Fibroblast of lung (primary cell): Measurements from ENCODE around the gene NHLRC2. TPM values are rescaled to one million over a fixed set of nuclear protein-coding genes. Genes with fewer than 3 reads are reported as not detected.

ENCODE experiments used
- DNase-seq, 2 donors: peaks; one replicate each; pipeline versions ENCODE4 v3.0.0 to v3.0.0-alpha.2; 2010; ENCODE audit warnings: low read depth in 2 of 2
- H2AFZ ChIP-seq: 2 replicates; pipeline ENCODE4 v1.5.1; 2012; ENCODE audit warnings: low read length, control low read depth, inconsistent platforms
- H3K27ac ChIP-seq: 2 replicates; pipeline ENCODE4 v1.5.1; 2011; ENCODE audit warnings: low read length, control low read depth; ENCODE audit not compliant: insufficient read depth
- H3K27me3 ChIP-seq: 2 replicates; pipeline ENCODE4 v1.5.1; 2011; ENCODE audit warnings: mild to moderate bottlenecking, low read length; ENCODE audit not compliant: control insufficient read depth, insufficient read depth
- H3K36me3 ChIP-seq: 2 replicates; pipeline ENCODE4 v1.5.1; 2011; ENCODE audit warnings: low read length; ENCODE audit not compliant: control insufficient read depth, insufficient read depth
- H3K4me1 ChIP-seq: 2 replicates; pipeline ENCODE4 v1.5.1; 2011; ENCODE audit warnings: low read length; ENCODE audit not compliant: control insufficient read depth, insufficient read depth; ENCODE audit errors: extremely low read depth
- H3K4me2 ChIP-seq: 2 replicates; pipeline ENCODE4 v1.5.1; 2011; ENCODE audit warnings: low read length, control low read depth; ENCODE audit not compliant: insufficient read depth; ENCODE audit errors: extremely low read depth
- H3K4me3 ChIP-seq, 4 experiments: fragments of 200-600 bp in 1 of 4; sonication (generic) in 1 of 4; replicated peaks in 1 of 4; 2 replicates each; pipeline ENCODE4 v1.5.1; 2011 to 2016; ENCODE audit warnings: low read length in 4 of 4, low read depth in 3 of 4, mild to moderate bottlenecking in 3 of 4, control low read depth in 2 of 4, inconsistent platforms in 1 of 4, mixed read lengths in 1 of 4; ENCODE audit not compliant: insufficient read depth in 1 of 4; ENCODE audit errors: control extremely low read depth in 1 of 4
- H3K79me2 ChIP-seq: 2 replicates; pipeline ENCODE4 v1.5.1; 2012; ENCODE audit warnings: mild to moderate bottlenecking, low read length, inconsistent platforms; ENCODE audit not compliant: control insufficient read depth, insufficient read depth
- H3K9ac ChIP-seq: 2 replicates; pipeline ENCODE4 v1.5.1; 2011; ENCODE audit warnings: mild to moderate bottlenecking, low read length, control low read depth; ENCODE audit not compliant: insufficient read depth
- H3K9me3 ChIP-seq: 2 replicates; pipeline ENCODE4 v1.5.1; 2012; ENCODE audit warnings: low read depth, low read length; ENCODE audit not compliant: control insufficient read depth, insufficient read depth
- H4K20me1 ChIP-seq: 2 replicates; pipeline ENCODE4 v1.5.1; 2011; ENCODE audit warnings: low read length; ENCODE audit not compliant: control insufficient read depth, insufficient read depth; ENCODE audit errors: extremely low read depth
- CTCF ChIP-seq, 2 donors: IDR thresholded peaks in 1 of 2; conservative IDR thresholded peaks in 1 of 2; 1 replicate in 1 of 2; 2 replicates in 1 of 2; pipeline ENCODE4 v1.5.1; 2011 to 2012; ENCODE audit warnings: low read length in 2 of 2, control low read depth in 1 of 2, inconsistent platforms in 1 of 2, low read depth in 1 of 2, mild to moderate bottlenecking in 1 of 2
- EZH2 ChIP-seq: IDR thresholded peaks from 2 replicates; pipeline ENCODE4 v1.5.1; 2012; ENCODE audit warnings: low read length, control low read depth, mild to moderate bottlenecking; ENCODE audit errors: missing control alignments
- polyA plus RNA-seq, 2 donors: library from polyadenylated mRNA; depleted of rRNA in 1 of 2; stranded (reverse) in 1 of 2; unstranded in 1 of 2; fragments of >200 nt; gene quantifications; 2 replicates each; pipeline ENCODE4 v1.2.1, GENCODE V29; 2011 to 2012; ENCODE audit warnings: missing spikeins in 1 of 2
- total RNA-seq: library from RNA; depleted of rRNA; stranded (reverse); fragments of >200 nt; gene quantifications from 2 replicates; pipeline ENCODE4 v1.2.1, GENCODE V29; 2014

Gene NHLRC2
- total and polyA plus RNA-seq, 2 donors (not counting 1 experiment from before 2014, with no cell fraction given) = 10.1 to 11.9 TPM

GRCh38 chr10:113880236-113880635 is 25.8 kb downstream of the NHLRC2 start:
- no peak overlapping the region for H3K27ac ChIP-seq
- no peaks in the 10 kb centered on the region for H3K36me3 ChIP-seq
- H3K27me3 ChIP-seq = no peaks in the 10 kb centered on the region
- DNase-seq = peak in 1 of 2 donors; percentile 71
- no peak overlapping the region for H2AFZ ChIP-seq
- H3K9ac ChIP-seq = no peak overlapping the region
- no peak overlapping the region for H3K4me3 ChIP-seq
- TF ChIP-seq CTCF (conservative IDR thresholded peaks at IDR 0.05 in 1 of 2, IDR thresholded peaks at IDR 0.05 in 1 of 2; ENCODE audit: low read depth in 1 of 2, low read length in 2 of 2) = no peak
- no peak for TF ChIP-seq EZH2
- no peaks in the 10 kb centered on the region for H3K79me2 ChIP-seq
- no peaks in the 10 kb centered on the region for H3K4me1 ChIP-seq
- H4K20me1 ChIP-seq = no peaks in the 10 kb centered on the region
- H3K9me3 ChIP-seq = no peaks in the 10 kb centered on the region
- no peak overlapping the region for H3K4me2 ChIP-seq

GRCh38 chr10:113882240-113882639 is 27.8 kb downstream of the NHLRC2 start:
- H3K79me2 ChIP-seq = no peaks in the 10 kb centered on the region
- no peaks in the 10 kb centered on the region for H3K4me1 ChIP-seq
- H3K27me3 ChIP-seq = no peaks in the 10 kb centered on the region
- no peak overlapping the region for H2AFZ ChIP-seq
- H4K20me1 ChIP-seq = no peaks in the 10 kb centered on the region
- DNase-seq = no peak
- H3K4me2 ChIP-seq = no peak overlapping the region
- TF ChIP-seq CTCF (conservative IDR thresholded peaks at IDR 0.05 in 1 of 2, IDR thresholded peaks at IDR 0.05 in 1 of 2; ENCODE audit: low read depth in 1 of 2, low read length in 2 of 2) = no peak
- no peaks in the 10 kb centered on the region for H3K9me3 ChIP-seq
- no peak overlapping the region for H3K9ac ChIP-seq
- no peak overlapping the region for H3K4me3 ChIP-seq
- no peak overlapping the region for H3K27ac ChIP-seq
- no peaks in the 10 kb centered on the region for H3K36me3 ChIP-seq

GRCh38 chr10:113889911-113890310 is 35.5 kb downstream of the NHLRC2 start:
- DNase-seq = no peak
- no peaks in the 10 kb centered on the region for H3K79me2 ChIP-seq

More at GRCh38 chr10:113889911-113890310, 35.5 kb downstream of the NHLRC2 start:
- H4K20me1 ChIP-seq = no peaks in the 10 kb centered on the region
- H2AFZ ChIP-seq = no peak overlapping the region
- no peaks in the 10 kb centered on the region for H3K36me3 ChIP-seq
- H3K27me3 ChIP-seq = no peaks in the 10 kb centered on the region
- H3K27ac ChIP-seq = no peak overlapping the region
- no peak overlapping the region for H3K4me3 ChIP-seq
- no peak overlapping the region for H3K9ac ChIP-seq
- no peak overlapping the region for H3K4me2 ChIP-seq
- TF ChIP-seq EZH2 = no peak
- no peak for TF ChIP-seq CTCF (conservative IDR thresholded peaks at IDR 0.05 in 1 of 2, IDR thresholded peaks at IDR 0.05 in 1 of 2; ENCODE audit: low read depth in 1 of 2, low read length in 2 of 2)
- no peaks in the 10 kb centered on the region for H3K9me3 ChIP-seq
- H3K4me1 ChIP-seq = no peaks in the 10 kb centered on the region
